GM18868 (cell line): ENCODE results near the gene DDX46.
"Not testable (repeated sequence)": the region's sequence is repeated elsewhere in the genome, so short reads cannot be mapped to it uniquely, and the experiment has no call there.

ENCODE experiments used
- ATAC-seq: cut with Tn5 transposase; IDR thresholded peaks from one replicate; pipeline ENCODE4 v1.9.1; 2021; ENCODE audit warnings: mild to moderate bottlenecking, moderate library complexity; ENCODE audit not compliant: unreplicated experiment

Gene DDX46

GRCh38 chr5:134844252-134844651, 85.7 kb downstream of the DDX46 start:
- no peak for ATAC-seq

- no peak for ATAC-seq
These were observed 86.8 kb downstream of the DDX46 start for GRCh38 chr5:134845335-134845851.

DNA sequence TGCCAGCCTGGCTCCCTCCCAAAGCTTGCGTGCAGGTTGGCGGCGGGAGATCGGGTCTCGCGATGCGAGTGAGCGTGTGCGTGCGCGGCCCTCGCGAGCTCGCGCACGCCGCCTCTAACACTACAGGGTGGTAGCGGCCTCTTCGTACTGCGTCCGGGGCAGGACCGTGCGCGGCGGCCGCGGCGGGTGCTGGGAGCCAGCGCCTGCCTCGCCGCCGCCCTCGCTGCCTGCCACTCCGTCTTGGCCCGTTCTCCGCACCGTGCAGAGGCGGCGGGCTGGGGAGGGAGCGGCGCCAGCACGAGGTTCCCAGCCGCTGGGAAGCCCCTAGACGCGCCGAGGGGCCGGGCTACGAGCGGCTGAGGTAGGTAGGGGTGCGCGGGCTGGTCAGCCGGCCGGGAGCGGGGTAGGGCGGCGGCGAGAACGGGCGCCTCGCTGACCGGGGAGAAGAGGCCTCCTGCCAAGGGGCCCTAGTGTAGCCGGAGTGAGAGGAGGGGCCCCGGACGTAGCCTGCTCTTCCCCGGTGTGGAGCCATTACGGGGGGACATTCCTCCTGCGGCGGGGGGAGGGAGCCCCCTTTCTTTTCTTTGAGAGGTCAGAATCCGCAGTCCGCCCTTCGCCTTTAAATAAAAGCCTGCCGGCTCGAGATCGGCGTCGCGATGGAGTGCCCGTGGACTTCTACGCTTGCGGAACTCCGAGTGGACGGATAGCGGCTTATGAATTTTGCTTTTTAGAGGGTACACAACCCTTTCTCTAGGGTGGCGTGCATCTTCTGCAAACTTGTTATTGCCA, 87.5 kb downstream of the DDX46 start, which contains the start of gene C5orf24:
TSS of gene C5orf24 (plus strand) at position 117 of the 789 bp plus-strand sequence. CDS start 8,933 bp downstream, outside the sequence.
- peak; percentile 95 for ATAC-seq

DNA sequence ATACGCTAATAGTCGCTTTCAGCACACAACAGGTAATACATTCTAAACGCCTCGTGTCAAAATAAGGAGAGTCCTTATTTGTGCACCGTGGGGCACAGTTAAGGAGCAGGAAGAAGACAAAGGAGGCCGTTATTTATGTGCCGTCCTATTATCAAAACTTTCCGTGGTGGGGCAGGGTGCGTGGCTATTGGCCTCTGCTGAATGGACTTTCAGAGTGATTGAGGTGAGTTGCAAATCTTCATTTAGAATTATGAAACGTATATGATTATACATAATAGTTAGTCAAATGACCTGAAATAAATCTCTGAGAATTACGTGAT, 88.0 kb downstream of the DDX46 start:
- peak; percentile 1 for ATAC-seq

- not testable (repeated sequence) for ATAC-seq
These were observed 90.9 kb downstream of the DDX46 start for GRCh38 chr5:134849434-134849933.

GRCh38 chr5:134851307-134851923, 92.8 kb downstream of the DDX46 start:
- no peak for ATAC-seq

- not testable (repeated sequence) for ATAC-seq
These were observed 97.9 kb downstream of the DDX46 start for GRCh38 chr5:134856465-134856864.

GRCh38 chr5:134857401-134857800, 98.8 kb downstream of the DDX46 start:
- no peak for ATAC-seq

- ATAC-seq, result no peak
These were observed 106.1 kb downstream of the DDX46 start for GRCh38 chr5:134864707-134865106.

GRCh38 chr5:134873494-134873893, 114.9 kb downstream of the DDX46 start:
- ATAC-seq, result no peak

DNA sequence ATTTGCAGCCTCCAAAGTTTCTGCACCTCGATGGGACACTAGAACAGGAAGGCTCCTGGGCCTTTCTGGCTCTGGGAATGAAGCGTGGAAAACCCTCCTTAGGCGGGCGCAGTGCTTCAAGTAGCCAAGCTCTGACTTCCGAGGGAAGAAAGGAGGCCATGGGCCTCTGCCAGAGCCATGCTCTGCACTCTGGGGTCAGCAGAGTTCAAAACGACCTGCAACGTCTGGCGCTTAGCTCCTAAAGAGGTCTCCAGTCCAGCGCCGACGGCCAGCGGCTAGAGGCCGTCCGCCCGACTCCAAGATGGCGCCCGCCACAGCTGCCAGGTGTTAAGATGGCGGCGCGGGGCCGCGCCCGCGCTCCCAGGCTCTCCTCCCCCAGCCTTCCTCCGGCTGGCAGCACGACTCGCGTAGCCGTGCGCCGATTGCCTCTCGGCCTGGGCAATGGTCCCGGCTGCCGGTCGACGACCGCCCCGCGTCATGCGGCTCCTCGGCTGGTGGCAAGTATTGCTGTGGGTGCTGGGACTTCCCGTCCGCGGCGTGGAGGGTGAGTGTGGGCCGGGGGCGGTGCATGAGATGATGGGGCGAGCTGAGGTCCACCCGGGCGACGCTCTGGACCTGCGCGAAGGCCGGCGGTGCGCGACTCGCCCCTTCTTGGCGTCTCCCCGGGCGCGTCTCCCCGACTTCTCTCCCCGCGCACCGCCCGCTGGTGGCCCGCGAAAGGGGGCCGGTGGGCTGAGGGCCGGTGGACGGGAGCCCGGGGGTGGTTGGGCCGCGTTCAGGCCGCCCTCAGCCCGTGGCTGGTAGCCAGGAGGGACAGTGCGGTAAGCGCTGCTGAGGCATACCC, 115.6 kb downstream of the DDX46 start, which contains the start of gene TXNDC15:
TSS of gene TXNDC15 (plus strand) at position 385 of the 844 bp plus-strand sequence. CDS start at position 442, 57 bp downstream.
- peak; percentile 83 for ATAC-seq

DNA sequence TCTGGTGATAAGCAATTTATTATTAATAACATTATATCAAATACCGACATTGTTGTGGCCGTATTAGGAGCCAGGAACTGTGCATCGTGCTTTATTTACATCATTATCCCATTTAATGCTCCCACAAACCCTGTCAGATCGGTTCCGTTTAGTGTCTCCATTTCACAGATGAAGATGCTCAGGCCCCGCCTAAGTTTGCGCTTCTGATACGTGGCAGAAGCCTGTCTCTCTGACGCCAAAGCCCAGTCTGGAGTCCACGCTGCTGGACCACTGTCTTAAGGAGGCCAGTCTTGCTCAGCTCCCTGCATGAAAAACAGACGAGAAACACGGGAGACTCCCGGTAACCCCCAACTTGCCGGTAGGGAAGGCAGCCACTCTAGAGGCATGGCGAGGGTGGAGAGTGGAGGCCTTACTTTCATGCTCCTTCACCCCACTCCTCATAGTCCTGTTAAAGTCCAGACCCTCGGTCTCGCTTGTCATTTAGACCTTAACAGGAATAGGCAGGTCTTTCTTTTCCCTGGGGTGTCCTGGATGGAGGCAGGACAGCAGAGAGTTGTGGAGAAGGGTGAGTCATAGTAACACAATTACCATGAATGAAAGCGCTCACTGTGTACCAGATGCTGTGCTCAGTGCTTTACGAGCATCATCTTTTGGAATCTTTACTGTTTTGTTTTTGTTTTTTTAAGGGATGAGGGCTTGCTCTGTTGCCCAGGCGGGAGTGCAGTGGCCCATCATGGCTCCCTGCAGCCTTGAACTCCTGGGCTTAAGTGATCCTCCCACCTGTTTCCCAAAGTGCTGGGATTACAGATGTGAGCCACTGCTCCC, 116.5 kb downstream of the DDX46 start:
- ATAC-seq, result peak; percentile 36

GRCh38 chr5:134877159-134877558, 118.6 kb downstream of the DDX46 start:
- peak; percentile 27 for ATAC-seq

DNA sequence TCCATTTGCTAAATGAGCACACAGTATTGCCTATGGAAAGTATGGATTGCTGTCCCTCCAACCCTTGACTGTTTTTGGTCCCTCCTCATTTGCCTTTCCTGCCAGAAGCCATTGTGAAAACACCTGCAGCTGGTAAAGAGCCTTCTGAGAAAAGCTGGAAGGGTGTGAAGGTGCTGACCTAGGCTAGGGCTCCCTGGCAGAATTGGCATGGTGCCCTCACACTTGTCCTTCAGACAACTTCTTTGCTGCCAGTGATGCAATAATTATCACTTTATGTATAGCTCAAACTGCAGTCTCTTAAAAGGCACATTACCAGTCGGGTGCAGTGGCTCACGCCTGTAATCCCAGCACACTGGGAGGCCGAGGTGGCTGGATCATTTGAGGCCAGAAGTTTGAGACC, 119.8 kb downstream of the DDX46 start:
- ATAC-seq, result no peak

DNA sequence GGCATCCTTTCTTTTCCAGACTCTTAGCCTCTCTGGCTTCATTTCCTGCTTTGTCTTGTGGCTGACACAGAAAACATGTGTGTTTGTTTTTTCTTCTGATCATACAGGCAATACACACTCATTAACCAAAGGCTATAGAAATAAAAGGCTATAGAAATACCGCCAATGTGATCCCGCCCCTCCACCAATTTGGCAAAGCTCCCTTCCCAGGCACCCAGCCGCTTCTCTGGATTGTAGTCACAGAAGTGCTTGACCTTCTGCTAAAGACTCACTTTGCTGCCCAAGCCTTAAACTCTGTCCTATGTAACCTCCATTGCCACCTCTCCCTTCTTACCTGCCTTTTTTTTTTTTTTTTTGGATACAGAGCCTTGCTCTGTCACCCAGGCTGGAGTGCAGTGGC, 120.9 kb downstream of the DDX46 start:
- no peak for ATAC-seq
